ENCODE measurements around the gene STX8.

STX8 gene

GRCh38 chr17:9408381-9408780 is 167.2 kb downstream of the STX8 start:
- no peak overlapping the region for H3K27ac ChIP-seq
- POLR2A ChIA-PET (ENCODE audit: low non-redundant PET): no interaction called here
- TF ChIP-seq CTCF (conservative IDR thresholded peaks at IDR 0.05; ENCODE audit: low read depth): no peak
- CTCF ChIA-PET: interaction anchor here (0.9 kb wide), 1 partner anchor 9 kb away, joined by 3 read pairs; no protein-coding TSS in a partner anchor
- no peak for DNase-seq (ENCODE audit: low spot score)

- no peak for DNase-seq (ENCODE audit: low spot score)
- ChIA-PET POLR2A (ENCODE audit: low non-redundant PET) (no interaction called here), CTCF (no interaction called here)
- H3K27ac ChIP-seq: no peak overlapping the region
- TF ChIP-seq CTCF (conservative IDR thresholded peaks at IDR 0.05; ENCODE audit: low read depth): no peak
These were observed 169.5 kb downstream of the STX8 start for GRCh38 chr17:9406046-9406606.

- CTCF ChIA-PET: interaction anchor here (0.6 kb wide), 1 partner anchor 17 kb away, joined by 3 read pairs; no protein-coding TSS in a partner anchor
These were observed 172.4 kb downstream of the STX8 start for GRCh38 chr17:9403257-9403656.

GRCh38 chr17:9402590-9403199 is 172.9 kb downstream of the STX8 start:
- TF ChIP-seq CTCF (conservative IDR thresholded peaks at IDR 0.05; ENCODE audit: low read depth): no peak
- no peak for DNase-seq (ENCODE audit: low spot score)

More at GRCh38 chr17:9403257-9403656, 172.4 kb downstream of the STX8 start:
- no peak for DNase-seq (ENCODE audit: low spot score)
- no peak for TF ChIP-seq CTCF (conservative IDR thresholded peaks at IDR 0.05; ENCODE audit: low read depth)
- POLR2A ChIA-PET (ENCODE audit: low non-redundant PET): no interaction called here
- no peak overlapping the region for H3K27ac ChIP-seq

GRCh38 chr17:9401434-9401833 is 174.2 kb downstream of the STX8 start:
- ChIA-PET CTCF (no interaction called here), POLR2A (ENCODE audit: low non-redundant PET) (no interaction called here)
- no peak for TF ChIP-seq CTCF (conservative IDR thresholded peaks at IDR 0.05; ENCODE audit: low read depth)

More at GRCh38 chr17:9402590-9403199, 172.9 kb downstream of the STX8 start:
- ChIA-PET CTCF (interaction anchor here (0.6 kb wide), 1 partner anchor 17 kb away, joined by 3 read pairs; no protein-coding TSS in a partner anchor), POLR2A (ENCODE audit: low non-redundant PET) (no interaction called here)
- no peak overlapping the region for H3K27ac ChIP-seq

GRCh38 chr17:9389111-9389527 is 186.5 kb downstream of the STX8 start:
- H3K27ac ChIP-seq: no peak overlapping the region
- DNase-seq (ENCODE audit: low spot score): peak; percentile 55
- no peak for TF ChIP-seq CTCF (conservative IDR thresholded peaks at IDR 0.05; ENCODE audit: low read depth)
- ChIA-PET CTCF (no interaction called here), POLR2A (ENCODE audit: low non-redundant PET) (no interaction called here)

More at GRCh38 chr17:9401434-9401833, 174.2 kb downstream of the STX8 start:
- DNase-seq (ENCODE audit: low spot score): peak; percentile 79
- no peak overlapping the region for H3K27ac ChIP-seq
